RWPE1 (cell line): ENCODE results near the gene LAMB3.

Source experiments
- CTCF ChIA-PET: fragments of 350-600 bp; sonication (Branson Sonifier 250); formaldehyde crosslinking; extraction: SDS; loops from one replicate; lab custom pipeline; 2021; lab: Yijun Ruan, JAX
- POLR2A ChIA-PET: fragments of 400-600 bp; formaldehyde crosslinking; extraction: SDS; loops from one replicate; lab custom pipeline; 2020; ENCODE audit warnings: antibody characterized with exemption; ENCODE audit not compliant: low non-redundant PET; lab: Yijun Ruan, JAX
- DNase-seq: peaks from one replicate; pipeline ENCODE4 v3.0.0; 2012; ENCODE audit warnings: low spot score
- H3K27ac ChIP-seq: fragments of 450-650 bp; 2 replicates; pipeline ENCODE4 v1.5.1; 2017
- TF ChIP-seq, protein P1 (sequence below): fragments of 450-650 bp; conservative IDR thresholded peaks from 2 replicates; pipeline ENCODE4 v1.5.1; 2017; ENCODE audit warnings: low read depth, mild to moderate bottlenecking

The LAMB3 gene

DNA sequence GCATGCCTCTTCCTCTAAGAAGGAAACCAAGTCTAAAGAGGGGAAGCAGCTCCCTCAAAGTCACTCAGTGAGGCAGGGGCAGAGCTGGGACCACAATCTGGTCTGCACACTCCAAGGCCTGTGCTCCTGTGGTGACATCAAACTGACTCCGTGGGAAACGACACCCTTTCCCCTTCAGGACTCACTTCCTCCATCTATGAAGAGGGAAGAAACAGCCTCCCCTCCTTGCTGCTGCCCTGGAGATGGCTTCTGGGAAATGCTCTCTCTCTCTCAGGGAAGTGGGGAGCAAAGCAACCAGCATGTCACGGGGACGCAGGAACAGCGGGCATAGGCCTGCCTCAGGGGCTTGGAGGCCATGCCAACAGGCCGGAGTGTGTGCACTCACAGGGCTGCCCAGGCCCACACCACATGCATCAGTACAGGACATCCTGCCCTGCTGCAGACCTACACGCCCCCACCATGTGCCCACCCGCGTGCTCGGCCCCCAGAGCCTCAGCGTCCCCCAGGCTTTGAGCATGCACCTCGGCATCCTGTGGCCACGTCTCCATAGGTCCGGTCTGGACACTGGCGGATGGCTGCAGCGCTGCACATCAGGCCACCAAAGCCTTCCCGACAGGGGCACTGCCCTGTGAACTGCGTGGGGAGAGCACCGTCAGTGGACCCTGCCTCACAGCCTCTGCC lies 25.7 kb downstream of the LAMB3 start:
- CTCF ChIA-PET, result interaction anchor here (1.1 kb wide), 1 partner anchor 36 kb away, joined by 3 read pairs; no protein-coding TSS in a partner anchor
- TF ChIP-seq, protein P1, sequence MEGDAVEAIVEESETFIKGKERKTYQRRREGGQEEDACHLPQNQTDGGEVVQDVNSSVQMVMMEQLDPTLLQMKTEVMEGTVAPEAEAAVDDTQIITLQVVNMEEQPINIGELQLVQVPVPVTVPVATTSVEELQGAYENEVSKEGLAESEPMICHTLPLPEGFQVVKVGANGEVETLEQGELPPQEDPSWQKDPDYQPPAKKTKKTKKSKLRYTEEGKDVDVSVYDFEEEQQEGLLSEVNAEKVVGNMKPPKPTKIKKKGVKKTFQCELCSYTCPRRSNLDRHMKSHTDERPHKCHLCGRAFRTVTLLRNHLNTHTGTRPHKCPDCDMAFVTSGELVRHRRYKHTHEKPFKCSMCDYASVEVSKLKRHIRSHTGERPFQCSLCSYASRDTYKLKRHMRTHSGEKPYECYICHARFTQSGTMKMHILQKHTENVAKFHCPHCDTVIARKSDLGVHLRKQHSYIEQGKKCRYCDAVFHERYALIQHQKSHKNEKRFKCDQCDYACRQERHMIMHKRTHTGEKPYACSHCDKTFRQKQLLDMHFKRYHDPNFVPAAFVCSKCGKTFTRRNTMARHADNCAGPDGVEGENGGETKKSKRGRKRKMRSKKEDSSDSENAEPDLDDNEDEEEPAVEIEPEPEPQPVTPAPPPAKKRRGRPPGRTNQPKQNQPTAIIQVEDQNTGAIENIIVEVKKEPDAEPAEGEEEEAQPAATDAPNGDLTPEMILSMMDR, result no peak
- no peak for DNase-seq
- H3K27ac ChIP-seq, result 0 out of 2 replicates have a peak overlapping the region, but pooled peaks have one; percentile 5
- POLR2A ChIA-PET, result no interaction called here

- DNase-seq, result no peak
- TF ChIP-seq, protein P1, result no peak
- no peak overlapping the region for H3K27ac ChIP-seq
- POLR2A ChIA-PET, result no interaction called here
- CTCF ChIA-PET, result no interaction called here
Measured at GRCh38 chr1:209625791-209626285, 26.4 kb downstream of the LAMB3 start.

GRCh38 chr1:209624558-209625549 lies 27.4 kb downstream of the LAMB3 start:
- no peak for DNase-seq
- no peak overlapping the region for H3K27ac ChIP-seq
- POLR2A ChIA-PET, result no interaction called here
- TF ChIP-seq, protein P1, result no peak
- CTCF ChIA-PET, result no interaction called here

DNA sequence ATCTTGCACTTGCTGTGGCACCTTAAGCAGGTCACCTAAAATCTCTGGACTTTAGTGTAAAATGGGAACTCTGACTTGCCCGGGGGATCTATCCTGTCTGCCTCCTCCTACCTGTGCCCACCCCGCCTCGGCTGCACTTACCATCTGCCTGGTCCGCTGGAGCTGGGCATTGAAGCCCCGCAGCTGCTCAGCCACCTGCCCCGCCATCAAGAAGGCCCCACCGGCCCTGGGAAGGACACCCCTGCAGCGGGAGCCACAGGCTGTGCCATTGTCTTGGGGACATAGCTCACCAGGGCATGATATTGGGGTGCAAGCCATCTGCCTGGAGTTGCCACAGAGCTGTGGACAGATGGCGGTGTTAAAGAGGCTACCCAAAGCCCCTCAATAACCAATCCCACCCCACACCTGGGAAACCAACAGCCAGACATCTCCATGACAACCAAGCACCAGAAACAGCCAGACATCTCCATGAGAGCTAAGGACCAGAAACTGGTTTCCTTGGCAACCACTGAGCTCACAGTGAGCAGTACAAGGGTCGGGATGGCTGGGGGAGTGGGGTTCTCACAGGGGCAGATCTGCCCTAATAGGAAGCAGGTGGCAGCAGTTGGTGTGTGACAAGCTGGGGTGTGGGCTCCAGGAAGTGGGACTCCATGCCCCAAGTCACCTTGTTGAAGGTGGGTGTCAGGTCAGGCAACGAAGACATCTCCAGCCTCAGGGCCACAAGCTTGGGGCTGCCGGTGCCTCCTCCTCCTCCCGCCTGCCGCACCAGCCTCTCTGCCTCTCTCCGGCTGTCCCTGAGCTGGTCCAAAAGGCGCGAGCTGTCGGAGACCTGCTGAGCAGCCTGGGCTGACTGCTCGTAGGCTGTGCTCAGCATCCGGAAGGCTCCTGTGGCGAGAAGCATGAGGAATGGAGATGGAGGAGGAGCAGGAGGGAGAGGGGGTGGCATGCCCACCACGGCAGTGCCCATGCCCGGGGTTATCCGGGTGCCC lies 29.1 kb downstream of the LAMB3 start:
- TF ChIP-seq, protein P1, result no peak
- no peak overlapping the region for H3K27ac ChIP-seq
- no peak for DNase-seq
- POLR2A ChIA-PET, result no interaction called here
- CTCF ChIA-PET, result interaction anchor here (0.6 to 1.1 kb wide), 3 partner anchors 54 to 114 kb away, joined by 3 to 4 read pairs (median 3); no protein-coding TSS in a partner anchor

GRCh38 chr1:209621741-209622655 lies 30.2 kb downstream of the LAMB3 start:
- CTCF ChIA-PET, result interaction anchor here (1.1 kb wide), 1 partner anchor 53 kb away, joined by 4 read pairs; no protein-coding TSS in a partner anchor

More at GRCh38 chr1:209621741-209622655, 30.2 kb downstream of the LAMB3 start:
- POLR2A ChIA-PET, result no interaction called here
- TF ChIP-seq, protein P1, result no peak
- DNase-seq, result no peak
- 0 out of 2 replicates have a peak overlapping the region, but pooled peaks have one; percentile 3 for H3K27ac ChIP-seq
